HL-60/S4 treated with phorbol 12-myristate 13-acetate at 8.2 ng/mL for 4 days and 3 days (cell line): Measurements from ENCODE around the gene NENF.

Source experiments
- in situ Hi-C: fragments of 300-500 bp; cut with MboI; formaldehyde crosslinking; loops from 2 replicates; pipeline ENCODE4 v1.15.0; 2022; ENCODE audit warnings: low sequenced_read_pairs

Gene NENF

GRCh38 chr1:212430955-212431394 is 1.7 kb upstream of the NENF start:
- in situ Hi-C loops: no loop called here

GRCh38 chr1:212431644-212432043 is 1.1 kb upstream of the NENF start:
- in situ Hi-C loops: no loop called here

GRCh38 chr1:212432272-212432660 is 454 bp upstream of the NENF start:
- in situ Hi-C loops: no loop called here

- in situ Hi-C loops: no loop called here
Measured at GRCh38 chr1:212433577-212434462, 1.1 kb downstream of the NENF start.

GRCh38 chr1:212434992-212435391 is 2.3 kb downstream of the NENF start:
- in situ Hi-C loops: no loop called here

- in situ Hi-C loops: no loop called here
Measured at GRCh38 chr1:212437179-212437798, 4.6 kb downstream of the NENF start.

- in situ Hi-C loops: no loop called here
Measured at GRCh38 chr1:212438831-212439237, 6.1 kb downstream of the NENF start.

GRCh38 chr1:212440419-212440818 is 7.7 kb downstream of the NENF start:
- in situ Hi-C loops: no loop called here

GRCh38 chr1:212442408-212442807 is 9.7 kb downstream of the NENF start:
- in situ Hi-C loops: no loop called here

- in situ Hi-C loops: no loop called here
Measured at GRCh38 chr1:212446333-212446732, 13.6 kb downstream of the NENF start.

GRCh38 chr1:212447478-212447877 is 14.8 kb downstream of the NENF start:
- in situ Hi-C loops: no loop called here

- in situ Hi-C loops: loop anchor here (10.0 to 25.0 kb wide), 3 partner anchors 312 to 537 kb away; no protein-coding TSS in a partner anchor
Measured at GRCh38 chr1:212450331-212450881, 17.7 kb downstream of the NENF start.

GRCh38 chr1:212451416-212452322 is 18.9 kb downstream of the NENF start:
- in situ Hi-C loops: loop anchor here (10.0 to 25.0 kb wide), 3 partner anchors 311 to 536 kb away; no protein-coding TSS in a partner anchor

GRCh38 chr1:212452323-212453155 is 19.8 kb downstream of the NENF start:
- in situ Hi-C loops: loop anchor here (10.0 to 25.0 kb wide), 3 partner anchors 310 to 535 kb away; no protein-coding TSS in a partner anchor

- in situ Hi-C loops: loop anchor here (10.0 to 25.0 kb wide), 3 partner anchors 309 to 534 kb away; no protein-coding TSS in a partner anchor
Measured at GRCh38 chr1:212453156-212453857, 20.6 kb downstream of the NENF start.

GRCh38 chr1:212454741-212455140 is 22.0 kb downstream of the NENF start:
- in situ Hi-C loops: loop anchor here (10.0 to 25.0 kb wide), 3 partner anchors 308 to 533 kb away; no protein-coding TSS in a partner anchor

GRCh38 chr1:212455401-212455800 is 22.7 kb downstream of the NENF start:
- in situ Hi-C loops: loop anchor here (10.0 to 25.0 kb wide), 3 partner anchors 307 to 532 kb away; no protein-coding TSS in a partner anchor

GRCh38 chr1:212455803-212456528 is 23.2 kb downstream of the NENF start:
- in situ Hi-C loops: loop anchor here (10.0 to 25.0 kb wide), 3 partner anchors 306 to 531 kb away; no protein-coding TSS in a partner anchor
